CD4-positive, alpha-beta memory T cell (primary cell): ENCODE data around the gene ZBP1. TPM values are rescaled to one million over a fixed set of nuclear protein-coding genes. Genes with fewer than 3 reads are reported as not detected.

ENCODE experiments used
- CTCF ChIA-PET: fragments of 350-600 bp; sonication (Branson Sonifier 250); formaldehyde crosslinking; loops from one replicate; lab custom pipeline; 2021; ENCODE audit warnings: inconsistent platforms; ENCODE audit not compliant: partially characterized antibody; lab: Charles Lee
- POLR2A ChIA-PET: fragments of 350-600 bp; sonication (Branson Sonifier 250); formaldehyde crosslinking; loops from one replicate; lab custom pipeline; 2021; ENCODE audit not compliant: partially characterized antibody; lab: Charles Lee
- DNase-seq, 5 donors: peaks; one replicate each; pipeline versions ENCODE4 v3.0.0 to v3.0.0-alpha.2; 2020 to 2022; ENCODE audit warnings: mixed read lengths in 1 of 5
- H3K27ac ChIP-seq: one replicate; pipeline ENCODE4 v1.7.0; 2013; ENCODE audit warnings: low read depth, low read length
- H3K27me3 ChIP-seq: 2 replicates; pipeline ENCODE4 v1.7.0; 2013; ENCODE audit warnings: mild to moderate bottlenecking, low read length, moderate library complexity; ENCODE audit not compliant: insufficient read depth
- H3K36me3 ChIP-seq: 2 replicates; pipeline ENCODE4 v1.7.0; 2013; ENCODE audit warnings: mild to moderate bottlenecking, low read length, moderate library complexity; ENCODE audit not compliant: insufficient read depth
- H3K4me1 ChIP-seq: 2 replicates; pipeline ENCODE4 v1.7.0; 2013; ENCODE audit warnings: mild to moderate bottlenecking, low read length, moderate library complexity; ENCODE audit not compliant: insufficient read depth
- H3K4me3 ChIP-seq, 2 donors: one replicate each; pipeline ENCODE4 v1.7.0; 2013; ENCODE audit warnings: low read length in 2 of 2, mild to moderate bottlenecking in 1 of 2
- H3K9me3 ChIP-seq, 2 donors: one replicate each; pipeline ENCODE4 v1.7.0; 2013; ENCODE audit warnings: low read length in 2 of 2, control low read depth in 1 of 2; ENCODE audit not compliant: control insufficient read depth in 1 of 2
- H3K27ac Mint-ChIP-seq, 7 donors: one replicate each; pipeline ENCODE4 v1.8.0; 2020 to 2021; ENCODE audit warnings: mixed read lengths in 7 of 7, mild to moderate bottlenecking in 6 of 7, inconsistent platforms in 3 of 7, moderate library complexity in 3 of 7
- H3K27me3 Mint-ChIP-seq, 2 donors: one replicate each; pipeline ENCODE4 v1.8.0; 2020 to 2021; ENCODE audit warnings: mixed read lengths in 2 of 2
- H3K36me3 Mint-ChIP-seq, 2 donors: one replicate each; pipeline ENCODE4 v1.8.0; 2020 to 2021; ENCODE audit warnings: mixed read lengths in 2 of 2, inconsistent platforms in 1 of 2, mild to moderate bottlenecking in 1 of 2
- H3K4me1 Mint-ChIP-seq, 4 donors: one replicate each; pipeline ENCODE4 v1.8.0; 2020 to 2021; ENCODE audit warnings: mixed read lengths in 4 of 4, mild to moderate bottlenecking in 1 of 4
- H3K4me3 Mint-ChIP-seq, 8 donors: one replicate each; pipeline ENCODE4 v1.8.0; 2020 to 2021; ENCODE audit warnings: mixed read lengths in 8 of 8, mild to moderate bottlenecking in 7 of 8, moderate library complexity in 6 of 8, inconsistent platforms in 3 of 8
- H3K9me3 Mint-ChIP-seq, 8 donors: one replicate each; pipeline ENCODE4 v1.8.0; 2020 to 2021; ENCODE audit warnings: mixed read lengths in 8 of 8, mild to moderate bottlenecking in 5 of 8, inconsistent platforms in 3 of 8, moderate library complexity in 1 of 8
- intact Hi-C: fragments of 100-400 bp; cut with micrococcal nuclease; formaldehyde crosslinking; loops from one replicate; pipeline ENCODE4 v1.15.1; 2023
- polyA plus RNA-seq, 2 donors: library from polyadenylated mRNA; unstranded; fragments of 300-500 nt; fragmentation: Illumina TruSeq; gene quantifications; one replicate each; pipeline ENCODE4 v1.2.3, GENCODE V29; 2021
- total RNA-seq, 2 experiments: library from RNA; stranded (reverse); gene quantifications; one replicate each; pipeline ENCODE4 v1.2.3, GENCODE V29; 2021

ZBP1 gene
- total and polyA plus RNA-seq, 4 experiments from 2014 or later, result 11.7 to 25.2 (median 19.8) TPM

DNA sequence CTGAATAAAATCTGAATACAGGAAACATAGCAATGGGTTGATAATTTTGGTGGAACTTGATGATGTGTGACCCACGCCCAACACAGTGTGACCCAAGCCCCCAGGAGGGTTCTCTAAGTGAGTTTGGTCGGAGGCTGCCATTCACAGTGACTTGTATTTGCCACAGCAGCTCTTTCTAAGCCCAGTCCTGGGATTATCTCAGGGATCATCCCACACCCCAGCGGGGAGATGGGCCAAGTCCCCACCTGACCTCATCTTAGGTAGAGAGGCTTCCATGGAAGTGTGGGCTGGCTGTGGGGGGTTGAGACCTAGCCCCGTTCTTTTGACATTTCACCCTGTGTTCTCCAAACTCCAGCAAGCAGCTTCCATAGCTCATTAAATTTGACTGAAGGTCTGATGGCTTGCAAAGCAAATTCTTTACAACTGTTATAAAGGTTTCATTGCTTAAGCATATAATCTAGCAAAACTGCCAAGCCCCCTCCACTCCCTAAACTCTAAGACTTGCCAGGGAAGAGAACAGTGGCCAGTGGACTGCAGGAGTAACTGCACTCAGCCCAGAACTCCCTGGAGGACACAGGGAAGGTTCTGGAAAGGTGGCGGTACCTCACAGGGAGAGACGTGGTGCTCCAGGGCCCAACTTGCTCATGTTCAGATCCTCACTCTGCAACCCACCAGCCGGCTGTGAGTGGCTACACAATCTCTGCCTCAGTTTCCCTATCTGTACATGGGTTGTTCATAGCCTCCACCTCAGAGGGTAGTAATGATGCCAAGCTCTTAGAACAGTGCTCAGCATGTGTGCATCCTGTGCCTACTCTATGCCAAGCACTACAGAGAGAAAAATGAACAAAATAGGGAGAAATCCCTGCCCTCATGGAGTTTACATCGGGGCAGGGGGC is 60.3 kb downstream of the ZBP1 start:
- intact Hi-C loops, result no loop called here
- Mint-ChIP-seq H3K9me3 (no peaks in the 10 kb centered on the region), H3K27me3 (peaks cover 13 to 34% of the 10 kb centered on the region in 2 donors), H3K36me3 (no peaks in the 10 kb centered on the region), H3K4me3 (no peak overlapping the region), H3K27ac (no peak overlapping the region), H3K4me1 (no peaks in the 10 kb centered on the region)
- Histone ChIP-seq H3K9me3 (no peaks in the 10 kb centered on the region), H3K4me1 (no peaks in the 10 kb centered on the region), H3K27me3 (no peaks in the 10 kb centered on the region), H3K36me3 (no peaks in the 10 kb centered on the region), H3K4me3 (no peak overlapping the region), H3K27ac (no peak overlapping the region)
- ChIA-PET CTCF (no interaction called here), POLR2A (no interaction called here)
- DNase-seq, result no peak

- Histone ChIP-seq H3K27me3 (no peaks in the 10 kb centered on the region), H3K27ac (no peak overlapping the region), H3K36me3 (no peaks in the 10 kb centered on the region), H3K4me1 (no peaks in the 10 kb centered on the region), H3K9me3 (no peaks in the 10 kb centered on the region), H3K4me3 (no peak overlapping the region)
- ChIA-PET POLR2A (no interaction called here), CTCF (no interaction called here)
- Mint-ChIP-seq H3K9me3 (no peaks in the 10 kb centered on the region), H3K36me3 (no peaks in the 10 kb centered on the region), H3K4me1 (no peaks in the 10 kb centered on the region), H3K27ac (no peak overlapping the region), H3K4me3 (no peak overlapping the region), H3K27me3 (peaks cover 13 to 34% of the 10 kb centered on the region in 2 donors)
- intact Hi-C loops, result no loop called here
- no peak for DNase-seq
Observed at GRCh38 chr20:57559289-57559634, 61.0 kb downstream of the ZBP1 start.

DNA sequence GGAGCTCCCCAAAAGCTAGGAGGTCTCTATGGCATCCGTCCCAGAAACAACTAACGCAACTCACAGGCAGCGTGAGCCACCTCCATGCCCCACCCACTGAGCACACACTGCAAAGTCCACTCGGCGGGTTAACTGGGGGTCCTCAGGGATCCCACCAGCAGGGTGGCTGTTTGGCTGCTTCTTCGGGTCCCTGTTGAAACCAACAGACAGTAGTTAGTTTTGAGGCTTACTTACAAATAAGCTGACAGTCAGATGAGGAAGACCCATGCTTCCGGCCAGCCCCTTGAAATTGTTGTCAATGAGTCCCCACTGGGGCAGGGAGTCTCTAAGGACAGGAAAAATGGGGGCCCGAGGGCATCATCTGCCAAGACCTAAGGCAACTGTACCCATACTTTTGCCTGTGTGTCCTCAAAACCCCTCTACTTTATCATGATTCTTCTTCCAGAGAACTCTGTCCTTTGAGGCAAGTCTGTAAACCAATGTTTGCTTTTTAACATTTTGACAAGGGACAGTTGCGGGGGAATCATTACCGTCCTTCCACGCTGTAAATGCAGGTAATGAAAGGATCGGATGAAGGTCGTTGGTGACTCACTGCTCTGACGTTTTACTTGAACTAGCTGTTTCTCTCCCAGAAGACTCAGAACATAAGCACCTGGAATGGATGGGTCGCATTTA is 61.5 kb downstream of the ZBP1 start:
- DNase-seq, result no peak
- H3K9me3 ChIP-seq, result no peaks in the 10 kb centered on the region
- no peaks in the 10 kb centered on the region for H3K36me3 ChIP-seq
- intact Hi-C loops, result no loop called here
- no peak overlapping the region for H3K27ac Mint-ChIP-seq
- no peaks in the 10 kb centered on the region for H3K4me1 Mint-ChIP-seq
- H3K4me1 ChIP-seq, result no peaks in the 10 kb centered on the region
- H3K4me3 Mint-ChIP-seq, result no peak overlapping the region
- H3K9me3 Mint-ChIP-seq, result no peaks in the 10 kb centered on the region
- H3K27me3 Mint-ChIP-seq, result peaks cover 13 to 33% of the 10 kb centered on the region in 2 donors
- H3K27me3 ChIP-seq, result no peaks in the 10 kb centered on the region
- H3K36me3 Mint-ChIP-seq, result no peaks in the 10 kb centered on the region
- ChIA-PET CTCF (no interaction called here), POLR2A (no interaction called here)
- no peak overlapping the region for H3K4me3 ChIP-seq
- no peak overlapping the region for H3K27ac ChIP-seq

- intact Hi-C loops, result no loop called here
- Mint-ChIP-seq H3K27me3 (peaks cover 13 to 36% of the 10 kb centered on the region in 2 donors), H3K4me1 (no peaks in the 10 kb centered on the region), H3K4me3 (no peak overlapping the region), H3K36me3 (no peaks in the 10 kb centered on the region), H3K27ac (no peak overlapping the region), H3K9me3 (no peaks in the 10 kb centered on the region)
- Histone ChIP-seq H3K4me1 (no peaks in the 10 kb centered on the region), H3K9me3 (no peaks in the 10 kb centered on the region), H3K36me3 (no peaks in the 10 kb centered on the region), H3K27me3 (no peaks in the 10 kb centered on the region), H3K4me3 (no peak overlapping the region), H3K27ac (no peak overlapping the region)
- no peak for DNase-seq
- ChIA-PET CTCF (no interaction called here), POLR2A (no interaction called here)
Observed at GRCh38 chr20:57557926-57558613, 62.2 kb downstream of the ZBP1 start.

- no peak for DNase-seq
- H3K27me3 ChIP-seq, result no peaks in the 10 kb centered on the region
- no peaks in the 10 kb centered on the region for H3K36me3 Mint-ChIP-seq
- H3K27me3 Mint-ChIP-seq, result peaks cover 13 to 37% of the 10 kb centered on the region in 2 donors
- no peak overlapping the region for H3K4me3 ChIP-seq
- intact Hi-C loops, result no loop called here
- POLR2A ChIA-PET, result no interaction called here
- H3K9me3 ChIP-seq, result no peaks in the 10 kb centered on the region
- H3K4me1 Mint-ChIP-seq, result no peaks in the 10 kb centered on the region
- H3K4me1 ChIP-seq, result no peaks in the 10 kb centered on the region
- no peaks in the 10 kb centered on the region for H3K36me3 ChIP-seq
- CTCF ChIA-PET, result no interaction called here
- no peak overlapping the region for H3K4me3 Mint-ChIP-seq
- no peak overlapping the region for H3K27ac Mint-ChIP-seq
- H3K9me3 Mint-ChIP-seq, result no peaks in the 10 kb centered on the region
- H3K27ac ChIP-seq, result no peak overlapping the region
Observed at GRCh38 chr20:57556980-57557274, 63.3 kb downstream of the ZBP1 start.

GRCh38 chr20:57555457-57556184 is 64.6 kb downstream of the ZBP1 start:
- no peaks in the 10 kb centered on the region for H3K4me1 Mint-ChIP-seq
- DNase-seq, result no peak
- H3K4me1 ChIP-seq, result no peaks in the 10 kb centered on the region
- H3K27ac ChIP-seq, result no peak overlapping the region
- no peaks in the 10 kb centered on the region for H3K9me3 ChIP-seq
- ChIA-PET POLR2A (no interaction called here), CTCF (no interaction called here)
- intact Hi-C loops, result no loop called here
- H3K9me3 Mint-ChIP-seq, result no peaks in the 10 kb centered on the region
- no peaks in the 10 kb centered on the region for H3K27me3 ChIP-seq
- no peaks in the 10 kb centered on the region for H3K36me3 ChIP-seq
- H3K36me3 Mint-ChIP-seq, result no peaks in the 10 kb centered on the region
- H3K27me3 Mint-ChIP-seq, result peaks cover 13 to 33% of the 10 kb centered on the region in 2 donors
- H3K27ac Mint-ChIP-seq, result no peak overlapping the region
- no peak overlapping the region for H3K4me3 Mint-ChIP-seq
- H3K4me3 ChIP-seq, result no peak overlapping the region
